ENCODE data around the gene MTRFR. TPM values are rescaled to one million over a fixed set of nuclear protein-coding genes. Genes with fewer than 3 reads are reported as not detected.

MTRFR gene
- total RNA-seq, 1 donor from 2014 or later = 16.6 TPM

- H3K27ac Mint-ChIP-seq = peak overlapping the region; percentile 90
- no peaks in the 10 kb centered on the region for H3K9me3 Mint-ChIP-seq
- H3K27me3 Mint-ChIP-seq (ENCODE audit: low read depth) = no peaks in the 10 kb centered on the region
- peaks cover 16% of the 10 kb centered on the region for H3K36me3 Mint-ChIP-seq
- TF ChIP-seq CTCF (IDR thresholded peaks at IDR 0.05; ENCODE audit: unreplicated experiment) = no peak
- no peak for DNase-seq (ENCODE audit: low spot score in 2 of 2, unreplicated experiment in 2 of 2)
- peaks cover 17% of the 10 kb centered on the region for H3K4me1 Mint-ChIP-seq
- H3K4me3 Mint-ChIP-seq = no peak overlapping the region
Observed at GRCh38 chr12:123267335-123267920, 34.2 kb downstream of the MTRFR start.

GRCh38 chr12:123267991-123268843 is 35.0 kb downstream of the MTRFR start:
- no peak for DNase-seq (ENCODE audit: low spot score in 2 of 2, unreplicated experiment in 2 of 2)
- Mint-ChIP-seq H3K4me1 (peaks cover 20% of the 10 kb centered on the region), H3K36me3 (peaks cover 14% of the 10 kb centered on the region), H3K4me3 (peak overlapping the region; percentile 63), H3K27ac (peak overlapping the region; percentile 94), H3K9me3 (no peaks in the 10 kb centered on the region), H3K27me3 (ENCODE audit: low read depth) (no peaks in the 10 kb centered on the region)
- no peak for TF ChIP-seq CTCF (IDR thresholded peaks at IDR 0.05; ENCODE audit: unreplicated experiment)

GRCh38 chr12:123268850-123269249 is 35.6 kb downstream of the MTRFR start:
- Mint-ChIP-seq H3K36me3 (peaks cover 10% of the 10 kb centered on the region), H3K4me3 (peak overlapping the region; percentile 87), H3K27ac (peak overlapping the region; percentile 94), H3K4me1 (peaks cover 20% of the 10 kb centered on the region), H3K9me3 (no peaks in the 10 kb centered on the region), H3K27me3 (ENCODE audit: low read depth) (no peaks in the 10 kb centered on the region)
- no peak for DNase-seq (ENCODE audit: low spot score in 2 of 2, unreplicated experiment in 2 of 2)
- TF ChIP-seq CTCF (IDR thresholded peaks at IDR 0.05; ENCODE audit: unreplicated experiment) = no peak

- peaks cover 8% of the 10 kb centered on the region for H3K36me3 Mint-ChIP-seq
- H3K27ac Mint-ChIP-seq = peak overlapping the region; percentile 94
- DNase-seq (ENCODE audit: low spot score in 2 of 2, unreplicated experiment in 2 of 2) = peak in 1 of 2 experiments; percentile 71
- H3K4me3 Mint-ChIP-seq = peak overlapping the region; percentile 87
- peak; percentile 15 for TF ChIP-seq CTCF (IDR thresholded peaks at IDR 0.05; ENCODE audit: unreplicated experiment)
- H3K4me1 Mint-ChIP-seq = peaks cover 20% of the 10 kb centered on the region
- H3K9me3 Mint-ChIP-seq = no peaks in the 10 kb centered on the region
- no peaks in the 10 kb centered on the region for H3K27me3 Mint-ChIP-seq (ENCODE audit: low read depth)
Observed at GRCh38 chr12:123269395-123269892, 36.2 kb downstream of the MTRFR start.

- no peaks in the 10 kb centered on the region for H3K9me3 Mint-ChIP-seq
- no peaks in the 10 kb centered on the region for H3K27me3 Mint-ChIP-seq (ENCODE audit: low read depth)
- no peak for TF ChIP-seq CTCF (IDR thresholded peaks at IDR 0.05; ENCODE audit: unreplicated experiment)
- peak overlapping the region; percentile 87 for H3K4me3 Mint-ChIP-seq
- peaks cover 20% of the 10 kb centered on the region for H3K4me1 Mint-ChIP-seq
- H3K27ac Mint-ChIP-seq = peak overlapping the region; percentile 92
- H3K36me3 Mint-ChIP-seq = peaks cover 6% of the 10 kb centered on the region
- DNase-seq (ENCODE audit: low spot score in 2 of 2, unreplicated experiment in 2 of 2) = no peak
Observed at GRCh38 chr12:123269896-123270213, 36.6 kb downstream of the MTRFR start.
